B cell (primary cell): ENCODE results near the gene CTNNA1. TPM values are rescaled to one million over a fixed set of nuclear protein-coding genes. Genes with fewer than 3 reads are reported as not detected.

ENCODE experiments used
- ATAC-seq: fragments of 200-7000 bp; cut with Tn5 transposase; one replicate; pipeline ENCODE4 v1.10.0; 2021; ENCODE audit warnings: low read depth, mild to moderate bottlenecking, moderate number of reproducible peaks, moderate library complexity
- CTCF ChIA-PET: fragments of 350-600 bp; sonication (Branson Sonifier 250); formaldehyde crosslinking; loops from one replicate; lab custom pipeline; 2021; ENCODE audit warnings: antibody characterized with exemption, inconsistent platforms; lab: Charles Lee
- POLR2A ChIA-PET: fragments of 350-600 bp; sonication (Branson Sonifier 250); formaldehyde crosslinking; loops from one replicate; lab custom pipeline; 2021; ENCODE audit warnings: antibody characterized with exemption; lab: Charles Lee
- DNase-seq: peaks from one replicate; pipeline ENCODE4 v3.0.0; 2013
- H2AFZ ChIP-seq: 2 replicates; pipeline ENCODE4 v1.6.1; 2012; ENCODE audit warnings: mild to moderate bottlenecking, low read depth, low read length; ENCODE audit not compliant: insufficient read depth, poor library complexity, severe bottlenecking
- H3K27ac ChIP-seq, 2 donors: 1 replicate in 1 of 2; 2 replicates in 1 of 2; pipeline ENCODE4 v1.5.1; 2012 to 2013; ENCODE audit warnings: low read length in 2 of 2, mild to moderate bottlenecking in 2 of 2, moderate library complexity in 1 of 2
- H3K27me3 ChIP-seq, 4 experiments: fragments of 200-600 bp in 1 of 4; sonication (generic) in 1 of 4; replicated peaks in 1 of 4; 1 replicate in 2 of 4; 2 replicates in 2 of 4; pipeline versions ENCODE4 v1.6.1 to v1.7.0; 2013 to 2016; ENCODE audit warnings: low read length in 3 of 4, mild to moderate bottlenecking in 2 of 4, mixed read lengths in 1 of 4, moderate library complexity in 1 of 4; ENCODE audit not compliant: insufficient read depth in 4 of 4, control insufficient read depth in 3 of 4; ENCODE audit errors: control extremely low read depth in 1 of 4
- H3K36me3 ChIP-seq, 2 experiments: replicated peaks in 1 of 2; 1 replicate in 1 of 2; 2 replicates in 1 of 2; pipeline versions ENCODE4 v1.6.1 to v1.7.1; 2013; ENCODE audit warnings: low read length in 1 of 2; ENCODE audit not compliant: insufficient read depth in 2 of 2, control insufficient read depth in 1 of 2; ENCODE audit errors: control extremely low read depth in 1 of 2, extremely low read depth in 1 of 2
- H3K4me1 ChIP-seq, 2 donors: fragments of 200-600 bp in 1 of 2; sonication (generic) in 1 of 2; 1 replicate in 1 of 2; 2 replicates in 1 of 2; pipeline versions ENCODE4 v1.5.1 to v1.6.1; 2013 to 2017; ENCODE audit warnings: low read length in 2 of 2; ENCODE audit not compliant: control insufficient read depth in 2 of 2, insufficient read depth in 2 of 2
- H3K4me2 ChIP-seq: replicated peaks from 2 replicates; pipeline ENCODE3; 2012; ENCODE audit warnings: mild to moderate bottlenecking, low read depth, low read length; ENCODE audit not compliant: poor library complexity, severe bottlenecking
- H3K4me3 ChIP-seq, 5 experiments: fragments of 200-600 bp in 1 of 5; sonication (generic) in 1 of 5; 1 replicate in 3 of 5; 2 replicates in 2 of 5; pipeline versions ENCODE4 v1.5.1 to v1.7.0; 2011 to 2016; ENCODE audit warnings: low read length in 4 of 5, mild to moderate bottlenecking in 4 of 5, low read depth in 2 of 5, control low read depth in 1 of 5, moderate library complexity in 1 of 5; ENCODE audit not compliant: insufficient read depth in 1 of 5; ENCODE audit errors: control extremely low read depth in 1 of 5, extremely low read depth in 1 of 5
- H3K79me2 ChIP-seq: fragments of 200-600 bp; sonication (generic); one replicate; pipeline ENCODE4 v1.6.0; 2016; ENCODE audit warnings: low read length; ENCODE audit not compliant: control insufficient read depth, insufficient read depth
- H3K9ac ChIP-seq: fragments of 200-600 bp; sonication (generic); 2 replicates; pipeline ENCODE4 v1.6.1; 2017; ENCODE audit warnings: mild to moderate bottlenecking, low read length, moderate library complexity
- H3K9me3 ChIP-seq, 3 donors: one replicate each; pipeline versions ENCODE4 v1.6.1 to v1.7.1; 2013; ENCODE audit warnings: low read length in 2 of 3; ENCODE audit not compliant: control insufficient read depth in 2 of 3, insufficient read depth in 1 of 3; ENCODE audit errors: control extremely low read depth in 1 of 3
- H4K20me1 ChIP-seq: 2 replicates; pipeline ENCODE4 v1.6.0; 2012; ENCODE audit warnings: mild to moderate bottlenecking, low read length; ENCODE audit not compliant: insufficient read depth, control insufficient read depth, poor library complexity, severe bottlenecking
- H3K27ac Mint-ChIP-seq: one replicate; pipeline ENCODE4 v1.8.0; 2021; ENCODE audit warnings: mixed read lengths
- H3K27me3 Mint-ChIP-seq: one replicate; pipeline ENCODE4 v1.8.0; 2021; ENCODE audit warnings: mixed read lengths
- H3K4me1 Mint-ChIP-seq: one replicate; pipeline ENCODE4 v1.8.0; 2021; ENCODE audit warnings: mixed read lengths
- H3K4me3 Mint-ChIP-seq: one replicate; pipeline ENCODE4 v1.8.0; 2021; ENCODE audit warnings: mixed read lengths
- H3K9me3 Mint-ChIP-seq: one replicate; pipeline ENCODE4 v1.8.0; 2022; ENCODE audit warnings: mixed read lengths; ENCODE audit not compliant: insufficient read depth
- EZH2 ChIP-seq: IDR thresholded peaks from 2 replicates; pipeline ENCODE4 v1.6.1; 2012; ENCODE audit warnings: borderline replicate concordance, low read depth, mild to moderate bottlenecking, moderate library complexity, low read length; ENCODE audit not compliant: insufficient read depth, poor library complexity, severe bottlenecking
- WGBS: methylation state at CpG from one replicate; pipeline ENCODE4 v1.1.5; 2013; ENCODE audit warnings: missing lambda C conversion rate; ENCODE audit not compliant: insufficient coverage; 5-methylcytosine and 5-hydroxymethylcytosine counted together
- intact Hi-C: fragments of 100-400 bp; cut with micrococcal nuclease; formaldehyde crosslinking; loops from one replicate; pipeline ENCODE4 v1.10.0; 2022
- polyA plus RNA-seq: library from polyadenylated mRNA; depleted of rRNA; stranded (reverse); fragments of >200 nt; gene quantifications from 2 replicates; pipeline ENCODE4 v1.2.3, GENCODE V29; 2012
- total RNA-seq, 2 donors: library from RNA; stranded (reverse); fragments of 120-200 nt in 1 of 2; gene quantifications; 1 replicate in 1 of 2; 2 replicates in 1 of 2; pipeline versions ENCODE4 v1.2.3 to v1.2.4, GENCODE V29; 2013 to 2022
- TF ChIP-seq, protein P1 (sequence below): fragments of 200-600 bp; IDR thresholded peaks from one replicate; pipeline ENCODE4 v1.8.0; 2022; ENCODE audit warnings: antibody characterized with exemption, mild to moderate bottlenecking

The CTNNA1 gene
- total and polyA plus RNA-seq, 2 donors (not counting 1 experiment from before 2014, with no cell fraction given): 22.7 to 96.0 TPM

DNA sequence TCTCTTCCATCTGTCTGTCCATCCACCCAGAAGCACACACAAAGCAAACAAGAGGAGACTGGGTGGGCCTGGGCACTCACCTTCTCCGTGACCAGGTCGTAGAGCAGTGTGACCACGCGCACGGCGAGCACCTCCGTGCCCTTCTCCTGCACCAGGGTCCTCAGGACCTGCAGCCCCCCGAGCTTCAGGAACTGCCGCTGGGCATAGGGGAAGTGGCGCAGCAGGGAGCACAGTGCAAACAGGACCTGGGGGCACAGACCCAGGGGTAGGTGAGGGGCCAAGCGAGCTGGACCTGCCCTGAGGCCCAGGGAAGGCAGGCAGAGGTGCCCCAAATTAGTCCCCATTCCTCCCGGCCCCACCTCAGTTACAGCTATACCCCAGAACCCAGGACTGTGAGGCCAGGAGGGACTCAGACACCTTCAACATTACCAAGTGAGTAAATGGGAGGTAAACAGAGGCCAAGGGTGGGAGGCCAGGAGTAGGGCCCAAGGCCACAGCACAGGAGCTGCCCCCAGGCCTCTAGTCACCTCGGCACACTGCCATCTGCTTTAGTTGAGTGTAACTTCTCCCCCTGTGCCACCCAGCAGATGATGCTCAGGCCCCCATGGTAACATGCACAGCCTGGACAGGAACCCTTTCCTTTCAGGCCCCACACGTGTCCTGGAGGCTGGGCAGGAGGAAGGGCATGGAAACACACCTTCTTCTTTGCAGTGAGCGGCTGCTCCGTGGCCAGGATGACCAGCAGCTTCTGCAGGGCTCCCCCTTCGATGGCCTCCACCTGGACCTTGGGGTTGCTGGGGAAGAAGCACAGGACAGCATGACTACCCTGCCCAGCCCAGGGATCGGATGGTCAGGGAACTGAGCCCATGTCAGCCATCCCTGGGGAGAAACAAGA, 198.1 kb downstream of the CTNNA1 start:
- no peak for ATAC-seq
- intact Hi-C loops: no loop called here

More for the DNA sequence above, 198.1 kb downstream of the CTNNA1 start:
- Mint-ChIP-seq H3K4me1 (peaks cover 22% of the 10 kb centered on the region), H3K27me3 (no peaks in the 10 kb centered on the region), H3K4me3 (no peak overlapping the region), H3K27ac (no peak overlapping the region), H3K9me3 (no peaks in the 10 kb centered on the region)
- CTCF ChIA-PET: no interaction called here
- H3K4me3 ChIP-seq: no peak overlapping the region
- H3K27me3 ChIP-seq: no peaks in the 10 kb centered on the region
- no peaks in the 10 kb centered on the region for H3K79me2 ChIP-seq
- WGBS: 94% methylated on average over 17 of the region's 18 CpGs
- H4K20me1 ChIP-seq: no peaks in the 10 kb centered on the region
- peaks cover 13% of the 10 kb centered on the region in 2 donors for H3K4me1 ChIP-seq
- no peak overlapping the region for H2AFZ ChIP-seq
- no peak overlapping the region for H3K9ac ChIP-seq
- TF ChIP-seq, protein P1, sequence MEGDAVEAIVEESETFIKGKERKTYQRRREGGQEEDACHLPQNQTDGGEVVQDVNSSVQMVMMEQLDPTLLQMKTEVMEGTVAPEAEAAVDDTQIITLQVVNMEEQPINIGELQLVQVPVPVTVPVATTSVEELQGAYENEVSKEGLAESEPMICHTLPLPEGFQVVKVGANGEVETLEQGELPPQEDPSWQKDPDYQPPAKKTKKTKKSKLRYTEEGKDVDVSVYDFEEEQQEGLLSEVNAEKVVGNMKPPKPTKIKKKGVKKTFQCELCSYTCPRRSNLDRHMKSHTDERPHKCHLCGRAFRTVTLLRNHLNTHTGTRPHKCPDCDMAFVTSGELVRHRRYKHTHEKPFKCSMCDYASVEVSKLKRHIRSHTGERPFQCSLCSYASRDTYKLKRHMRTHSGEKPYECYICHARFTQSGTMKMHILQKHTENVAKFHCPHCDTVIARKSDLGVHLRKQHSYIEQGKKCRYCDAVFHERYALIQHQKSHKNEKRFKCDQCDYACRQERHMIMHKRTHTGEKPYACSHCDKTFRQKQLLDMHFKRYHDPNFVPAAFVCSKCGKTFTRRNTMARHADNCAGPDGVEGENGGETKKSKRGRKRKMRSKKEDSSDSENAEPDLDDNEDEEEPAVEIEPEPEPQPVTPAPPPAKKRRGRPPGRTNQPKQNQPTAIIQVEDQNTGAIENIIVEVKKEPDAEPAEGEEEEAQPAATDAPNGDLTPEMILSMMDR: no peak
- no peak for TF ChIP-seq EZH2
- POLR2A ChIA-PET: no interaction called here
- no peak overlapping the region for H3K4me2 ChIP-seq
- DNase-seq: no peak
- H3K36me3 ChIP-seq: peaks cover 0 to 12% of the 10 kb centered on the region in 2 experiments
- no peaks in the 10 kb centered on the region for H3K9me3 ChIP-seq
- no peak overlapping the region for H3K27ac ChIP-seq
